Trophoblast cell (in vitro differentiated cells and primary cell): ENCODE measurements around the gene FBXO5.

Source experiments
- DNase-seq, 2 donors: peaks; one replicate each; pipeline ENCODE4 v3.0.0-alpha.2; 2016
- H2AFZ ChIP-seq: 2 replicates; pipeline ENCODE4 v1.6.1; 2013; ENCODE audit warnings: low read length, moderate library complexity, mild to moderate bottlenecking; ENCODE audit not compliant: insufficient read depth, poor library complexity
- H2AK5ac ChIP-seq: 2 replicates; pipeline ENCODE4 v1.6.1; 2013; ENCODE audit warnings: mild to moderate bottlenecking, low read length
- H2BK120ac ChIP-seq: 2 replicates; pipeline ENCODE4 v1.6.1; 2013; ENCODE audit warnings: low read length, mild to moderate bottlenecking, moderate library complexity; ENCODE audit not compliant: insufficient read depth, poor library complexity
- H2BK12ac ChIP-seq: 2 replicates; pipeline ENCODE4 v1.6.1; 2013; ENCODE audit warnings: mild to moderate bottlenecking, low read length, moderate library complexity
- H2BK5ac ChIP-seq: 2 replicates; pipeline ENCODE4 v1.6.1; 2013; ENCODE audit warnings: low read length, low read depth, moderate library complexity, mild to moderate bottlenecking; ENCODE audit not compliant: poor library complexity
- H3K14ac ChIP-seq: 2 replicates; pipeline ENCODE4 v1.6.1; 2013; ENCODE audit warnings: mild to moderate bottlenecking, low read length
- H3K18ac ChIP-seq: 2 replicates; pipeline ENCODE4 v1.6.1; 2013; ENCODE audit warnings: mild to moderate bottlenecking, low read length
- H3K23ac ChIP-seq: 2 replicates; pipeline ENCODE4 v1.6.1; 2013; ENCODE audit warnings: low read length
- H3K27ac ChIP-seq: 2 replicates; pipeline ENCODE4 v1.5.1; 2013; ENCODE audit warnings: low read depth, mild to moderate bottlenecking, inconsistent platforms, low read length, moderate library complexity
- H3K27me3 ChIP-seq: 2 replicates; pipeline ENCODE4 v1.6.1; 2013; ENCODE audit warnings: inconsistent platforms, mild to moderate bottlenecking, low read length, moderate library complexity; ENCODE audit not compliant: insufficient read depth
- H3K36me3 ChIP-seq, 2 experiments: 1 replicate in 1 of 2; 2 replicates in 1 of 2; pipeline ENCODE4 v1.6.1; 2013; ENCODE audit warnings: low read length in 2 of 2, mild to moderate bottlenecking in 2 of 2, moderate library complexity in 1 of 2; ENCODE audit not compliant: insufficient read depth in 2 of 2, control insufficient read depth in 1 of 2
- H3K4ac ChIP-seq: 2 replicates; pipeline ENCODE4 v1.6.1; 2013; ENCODE audit warnings: low read depth, mild to moderate bottlenecking, low read length, moderate library complexity
- H3K4me1 ChIP-seq, 2 experiments: 1 replicate in 1 of 2; 2 replicates in 1 of 2; pipeline ENCODE4 v1.6.1; 2013; ENCODE audit warnings: low read length in 2 of 2, mild to moderate bottlenecking in 2 of 2, moderate library complexity in 1 of 2; ENCODE audit not compliant: insufficient read depth in 2 of 2, control insufficient read depth in 1 of 2
- H3K4me2 ChIP-seq: 2 replicates; pipeline ENCODE4 v1.6.1; 2013; ENCODE audit warnings: inconsistent platforms, mild to moderate bottlenecking, low read length, moderate library complexity
- H3K4me3 ChIP-seq: 2 replicates; pipeline ENCODE4 v1.5.1; 2013; ENCODE audit warnings: mild to moderate bottlenecking, low read depth, low read length, inconsistent platforms
- H3K79me1 ChIP-seq: one replicate; pipeline ENCODE4 v1.6.1; 2013; ENCODE audit warnings: low read length
- H3K79me2 ChIP-seq: 2 replicates; pipeline ENCODE4 v1.6.1; 2013; ENCODE audit warnings: low read length, mild to moderate bottlenecking; ENCODE audit not compliant: control insufficient read depth, insufficient read depth, poor library complexity
- H3K9ac ChIP-seq: 2 replicates; pipeline ENCODE4 v1.6.1; 2013; ENCODE audit warnings: mild to moderate bottlenecking, low read length
- H3K9me3 ChIP-seq: 2 replicates; pipeline ENCODE4 v1.6.1; 2013; ENCODE audit warnings: low read depth, mild to moderate bottlenecking, control low read depth, inconsistent platforms, low read length; ENCODE audit not compliant: insufficient read depth
- H4K12ac ChIP-seq: 2 replicates; pipeline ENCODE4 v1.6.1; 2013; ENCODE audit warnings: low read depth, mild to moderate bottlenecking, low read length, moderate library complexity
- H4K8ac ChIP-seq: 2 replicates; pipeline ENCODE4 v1.6.1; 2013; ENCODE audit warnings: low read depth, mild to moderate bottlenecking, low read length, moderate library complexity
- H4K91ac ChIP-seq: one replicate; pipeline ENCODE4 v1.6.1; 2013; ENCODE audit warnings: low read depth, mild to moderate bottlenecking, low read length, moderate library complexity
- WGBS: extraction: QIAGEN DNeasy Blood & Tissue Kit; methylation state at CpG from one replicate; pipeline ENCODE4 v1.1.7; 2013; ENCODE audit warnings: missing lambda C conversion rate; ENCODE audit not compliant: insufficient read length, insufficient coverage; ENCODE audit errors: extremely low coverage; 5-methylcytosine and 5-hydroxymethylcytosine counted together

Gene FBXO5

DNA sequence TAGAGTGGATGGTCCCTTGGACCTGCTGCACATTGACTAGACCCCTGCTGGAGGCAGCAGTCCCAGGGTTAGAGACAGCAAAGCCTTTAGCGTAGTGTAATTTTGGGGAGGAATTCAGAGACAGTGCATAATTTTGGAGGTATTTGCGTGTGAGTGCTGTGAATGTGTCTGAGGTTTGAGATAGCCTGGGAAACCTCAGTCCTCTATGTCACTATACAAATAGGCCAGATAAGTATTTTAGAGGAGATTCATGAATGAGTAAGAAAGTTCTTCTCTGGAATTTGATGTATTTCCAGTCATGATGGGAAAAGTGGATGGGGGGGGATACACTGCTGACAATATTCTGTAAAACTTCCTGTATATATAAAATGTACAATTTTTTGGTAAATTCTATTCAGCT, 45.4 kb upstream of the FBXO5 start:
- no peak overlapping the region for H4K12ac ChIP-seq
- H3K9me3 ChIP-seq = no peaks in the 10 kb centered on the region
- no peak overlapping the region for H3K18ac ChIP-seq
- H2AFZ ChIP-seq = no peak overlapping the region
- no peak overlapping the region for H3K4me3 ChIP-seq
- no peak overlapping the region for H2AK5ac ChIP-seq
- H3K9ac ChIP-seq = no peak overlapping the region
- WGBS = no CpG with 5 or more reads among the region's 2 CpGs
- H2BK12ac ChIP-seq = no peak overlapping the region
- no peaks in the 10 kb centered on the region for H3K27me3 ChIP-seq
- H3K23ac ChIP-seq = no peak overlapping the region
- H3K14ac ChIP-seq = no peak overlapping the region
- no peak overlapping the region for H3K4ac ChIP-seq
- no peaks in the 10 kb centered on the region for H3K79me1 ChIP-seq
- H2BK120ac ChIP-seq = no peak overlapping the region
- H4K91ac ChIP-seq = no peak overlapping the region
- H2BK5ac ChIP-seq = no peak overlapping the region
- DNase-seq = no peak
- H3K36me3 ChIP-seq = no peaks in the 10 kb centered on the region
- H3K4me2 ChIP-seq = no peak overlapping the region
- H4K8ac ChIP-seq = no peak overlapping the region
- no peaks in the 10 kb centered on the region for H3K79me2 ChIP-seq
- H3K4me1 ChIP-seq = no peaks in the 10 kb centered on the region
- H3K27ac ChIP-seq = no peak overlapping the region

DNA sequence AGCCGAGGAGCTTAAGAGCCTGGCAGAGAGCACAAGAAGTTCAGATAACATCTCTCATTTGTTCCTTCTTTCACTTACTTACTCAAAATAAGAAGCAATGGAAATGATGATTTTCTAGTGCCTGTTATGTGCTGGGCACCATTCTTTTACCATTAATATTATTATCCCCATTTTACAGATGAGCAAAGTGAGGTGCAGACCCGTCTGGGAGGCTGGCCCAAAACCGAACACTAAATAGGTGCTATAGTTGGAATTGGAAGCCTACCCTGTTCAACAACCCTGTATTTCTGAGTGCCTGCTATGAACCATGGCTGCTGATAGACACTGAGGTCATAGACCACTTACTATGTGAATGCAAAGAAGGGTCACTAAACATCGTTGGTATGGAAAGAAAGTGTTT, 44.6 kb upstream of the FBXO5 start:
- H3K4ac ChIP-seq = no peak overlapping the region
- H3K9ac ChIP-seq = no peak overlapping the region
- no peak overlapping the region for H2BK12ac ChIP-seq
- H4K12ac ChIP-seq = no peak overlapping the region
- no peak overlapping the region for H3K27ac ChIP-seq
- H3K27me3 ChIP-seq = no peaks in the 10 kb centered on the region
- DNase-seq = no peak
- no peak overlapping the region for H3K4me2 ChIP-seq
- H3K4me1 ChIP-seq = no peaks in the 10 kb centered on the region
- H4K91ac ChIP-seq = no peak overlapping the region
- H4K8ac ChIP-seq = no peak overlapping the region
- no peak overlapping the region for H2AFZ ChIP-seq
- no peak overlapping the region for H3K23ac ChIP-seq
- no peaks in the 10 kb centered on the region for H3K36me3 ChIP-seq
- H3K79me1 ChIP-seq = no peaks in the 10 kb centered on the region
- no peaks in the 10 kb centered on the region for H3K9me3 ChIP-seq
- H3K14ac ChIP-seq = no peak overlapping the region
- no peak overlapping the region for H2AK5ac ChIP-seq
- H2BK5ac ChIP-seq = no peak overlapping the region
- H3K79me2 ChIP-seq = no peaks in the 10 kb centered on the region
- no peak overlapping the region for H3K4me3 ChIP-seq
- no CpG with 5 or more reads among the region's 4 CpGs for WGBS
- no peak overlapping the region for H2BK120ac ChIP-seq
- no peak overlapping the region for H3K18ac ChIP-seq

DNA sequence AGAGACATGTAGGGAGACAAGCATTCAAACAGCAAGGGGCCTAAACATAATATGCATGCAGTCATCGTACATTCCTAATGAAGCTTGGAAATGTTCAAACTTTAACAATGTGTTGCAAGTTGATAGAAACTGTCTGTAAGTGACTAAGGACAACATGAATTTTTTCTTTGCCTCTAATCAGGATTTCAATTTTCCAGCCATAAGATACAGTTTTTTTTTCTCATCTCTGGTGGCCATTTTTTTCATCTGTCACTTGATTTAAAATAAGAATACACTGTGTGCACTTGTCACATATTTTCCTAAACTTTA, 41.8 kb upstream of the FBXO5 start:
- no peak overlapping the region for H3K4ac ChIP-seq
- H3K9ac ChIP-seq = no peak overlapping the region
- no peak for DNase-seq
- no peak overlapping the region for H4K12ac ChIP-seq
- H3K36me3 ChIP-seq = no peaks in the 10 kb centered on the region
- H2BK120ac ChIP-seq = no peak overlapping the region
- H4K8ac ChIP-seq = no peak overlapping the region
- H2BK5ac ChIP-seq = no peak overlapping the region
- H3K14ac ChIP-seq = no peak overlapping the region
- H3K27me3 ChIP-seq = no peaks in the 10 kb centered on the region
- H3K4me2 ChIP-seq = no peak overlapping the region
- H3K23ac ChIP-seq = no peak overlapping the region
- H2AK5ac ChIP-seq = no peak overlapping the region
- no peaks in the 10 kb centered on the region for H3K79me1 ChIP-seq
- H3K4me3 ChIP-seq = no peak overlapping the region
- H3K79me2 ChIP-seq = no peaks in the 10 kb centered on the region
- no peak overlapping the region for H4K91ac ChIP-seq
- H3K18ac ChIP-seq = no peak overlapping the region
- no peaks in the 10 kb centered on the region for H3K9me3 ChIP-seq
- no peak overlapping the region for H3K27ac ChIP-seq
- H2AFZ ChIP-seq = no peak overlapping the region
- WGBS = no CpG with 5 or more reads among the region's 1 CpG
- H2BK12ac ChIP-seq = no peak overlapping the region
- H3K4me1 ChIP-seq = no peaks in the 10 kb centered on the region

DNA sequence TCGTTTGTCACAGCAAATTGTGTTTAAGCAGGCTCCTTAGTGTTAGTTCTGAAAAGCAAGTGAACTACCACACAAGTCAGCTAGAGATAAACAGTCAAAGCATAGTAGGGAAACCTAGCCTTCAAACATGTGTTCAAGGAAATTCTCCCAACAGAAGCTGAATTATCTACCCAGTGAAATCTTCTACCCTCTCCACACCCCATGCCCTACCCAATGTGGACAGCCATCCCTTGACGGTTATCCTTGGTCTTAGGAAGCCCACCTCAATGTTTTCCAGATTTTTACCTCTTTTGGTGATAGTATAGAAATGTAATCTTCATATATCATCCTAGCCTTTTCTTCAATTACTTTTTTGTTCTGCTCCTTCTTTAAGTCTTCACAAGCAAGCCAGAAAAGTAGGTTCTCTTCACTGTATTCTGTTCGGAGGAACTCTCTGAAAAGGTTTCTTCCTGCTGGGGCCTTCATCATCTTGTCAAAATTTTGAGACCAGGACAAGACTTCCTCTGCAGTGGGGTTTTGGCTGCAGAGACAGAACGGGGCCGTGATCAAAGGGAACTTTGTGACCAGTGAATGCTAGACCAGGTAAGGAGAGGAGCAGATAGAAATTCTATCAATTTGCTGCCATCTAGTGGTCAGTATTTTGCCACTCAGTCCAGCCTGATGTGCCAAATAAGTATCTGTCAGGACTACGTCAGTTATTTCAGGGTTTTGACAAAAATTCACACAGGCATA, 41.3 kb upstream of the FBXO5 start:
- Histone ChIP-seq H3K23ac (no peak overlapping the region), H3K14ac (no peak overlapping the region), H4K12ac (no peak overlapping the region), H3K4me1 (no peaks in the 10 kb centered on the region), H3K27ac (no peak overlapping the region), H3K4me3 (no peak overlapping the region), H3K79me1 (no peaks in the 10 kb centered on the region), H3K4me2 (no peak overlapping the region), H4K8ac (no peak overlapping the region), H2BK120ac (no peak overlapping the region), H4K91ac (no peak overlapping the region), H3K9ac (no peak overlapping the region), H3K36me3 (no peaks in the 10 kb centered on the region), H3K18ac (no peak overlapping the region), H2AK5ac (no peak overlapping the region), H2AFZ (no peak overlapping the region), H2BK5ac (no peak overlapping the region), H3K4ac (no peak overlapping the region), H3K27me3 (no peaks in the 10 kb centered on the region), H3K9me3 (no peaks in the 10 kb centered on the region), H2BK12ac (no peak overlapping the region), H3K79me2 (no peaks in the 10 kb centered on the region)
- no CpG with 5 or more reads among the region's 6 CpGs for WGBS
- DNase-seq = peak; percentile 46 to 89
